NCI-H82 treated with DMSO at 0.1 percent for 48 hours (cell line): ENCODE data around the gene A2ML1.
"Not testable (repeated sequence)": the region's sequence is repeated elsewhere in the genome, so short reads cannot be mapped to it uniquely, and the experiment has no call there.

Experiments
- DNase-seq: peaks from one replicate; lab custom pipeline; 2025; ENCODE audit not compliant: unreplicated experiment; lab: John Stamatoyannopoulos, UW

A2ML1 gene

GRCh38 chr12:8903646-8904045, 81.2 kb downstream of the A2ML1 start:
- DNase-seq = no peak

GRCh38 chr12:8904665-8905064, 82.2 kb downstream of the A2ML1 start:
- DNase-seq = no peak

- DNase-seq = no peak
These were observed 83.1 kb downstream of the A2ML1 start for GRCh38 chr12:8905546-8905945.

- no peak for DNase-seq
These were observed 84.1 kb downstream of the A2ML1 start for GRCh38 chr12:8906266-8907180.

GRCh38 chr12:8907513-8907912, 85.1 kb downstream of the A2ML1 start:
- DNase-seq = peak; percentile 53

GRCh38 chr12:8909752-8910151, 87.3 kb downstream of the A2ML1 start:
- DNase-seq = no peak

- no peak for DNase-seq
These were observed 89.3 kb downstream of the A2ML1 start for GRCh38 chr12:8911606-8912268.

GRCh38 chr12:8912914-8913313, 90.5 kb downstream of the A2ML1 start:
- no peak for DNase-seq

- DNase-seq = no peak
These were observed 91.2 kb downstream of the A2ML1 start for GRCh38 chr12:8913702-8914032.

- peak; percentile 64 for DNase-seq
These were observed 91.8 kb downstream of the A2ML1 start, which contains the start of gene PHC1 for GRCh38 chr12:8914033-8914715. Gene PHC1 (plus strand): TSS chr12:8914509. CDS start chr12:8917678, 3,169 bp downstream.

GRCh38 chr12:8914716-8915526, 92.5 kb downstream of the A2ML1 start:
- peak; percentile 34 for DNase-seq

GRCh38 chr12:8916154-8916553, 93.7 kb downstream of the A2ML1 start:
- DNase-seq = no peak

GRCh38 chr12:8917031-8917430, 94.6 kb downstream of the A2ML1 start:
- DNase-seq = no peak

- no peak for DNase-seq
These were observed 95.3 kb downstream of the A2ML1 start for GRCh38 chr12:8917751-8918150.

- DNase-seq = not testable (repeated sequence)
These were observed 97.2 kb downstream of the A2ML1 start for GRCh38 chr12:8919643-8920042.

GRCh38 chr12:8922544-8922943, 100.1 kb downstream of the A2ML1 start:
- no peak for DNase-seq
